HEK293T (cell line): ENCODE data around the gene TCOF1.

Source experiments
- CTCF ChIA-PET: fragments of 350-600 bp; formaldehyde crosslinking; extraction: SDS; loops from one replicate; lab custom pipeline; 2021; ENCODE audit warnings: antibody characterized with exemption, inconsistent platforms; lab: Yijun Ruan, JAX
- POLR2A ChIA-PET: fragments of 350-600 bp; formaldehyde crosslinking; extraction: SDS; loops from one replicate; lab custom pipeline; 2020; ENCODE audit warnings: antibody characterized with exemption, inconsistent platforms; lab: Yijun Ruan, JAX
- DNase-seq: peaks from one replicate; pipeline ENCODE4 v3.0.0; 2012; ENCODE audit warnings: mixed read lengths; ENCODE audit errors: extremely low spot score
- ARNT ChIP-seq: fragments of 450-650 bp; IDR thresholded peaks from 2 replicates; pipeline ENCODE4 v1.6.1; 2017; ENCODE audit warnings: mild to moderate bottlenecking
- BHLHE40 ChIP-seq: fragments of 450-650 bp; IDR thresholded peaks from 2 replicates; pipeline ENCODE4 v1.6.1; 2016; ENCODE audit warnings: mild to moderate bottlenecking, moderate library complexity, borderline replicate concordance
- CTBP1 ChIP-seq: fragments of 450-650 bp; IDR thresholded peaks from 2 replicates; pipeline ENCODE4 v1.6.1; 2016; ENCODE audit warnings: borderline replicate concordance
- ELF4 ChIP-seq: fragments of 450-650 bp; IDR thresholded peaks from 2 replicates; pipeline ENCODE4 v1.6.1; 2017; ENCODE audit warnings: antibody characterized with exemption
- FOXA1 ChIP-seq: fragments of 450-650 bp; IDR thresholded peaks from 2 replicates; pipeline ENCODE4 v1.6.1; 2016; ENCODE audit warnings: mild to moderate bottlenecking
- FOXK2 ChIP-seq: fragments of 450-650 bp; IDR thresholded peaks from 2 replicates; pipeline ENCODE4 v1.6.1; 2016; ENCODE audit warnings: mild to moderate bottlenecking
- FOXM1 ChIP-seq: fragments of 450-650 bp; IDR thresholded peaks from 2 replicates; pipeline ENCODE4 v1.6.1; 2017; ENCODE audit warnings: mild to moderate bottlenecking, borderline replicate concordance
- HDGF ChIP-seq: fragments of 450-650 bp; IDR thresholded peaks from 2 replicates; pipeline ENCODE4 v1.6.1; 2017; ENCODE audit warnings: antibody characterized with exemption, borderline replicate concordance
- L3MBTL2 ChIP-seq: fragments of 450-650 bp; conservative IDR thresholded peaks from 2 replicates; pipeline ENCODE4 v1.6.1; 2016; ENCODE audit warnings: mild to moderate bottlenecking
- LEF1 ChIP-seq: fragments of 450-650 bp; IDR thresholded peaks from 2 replicates; pipeline ENCODE4 v1.6.1; 2017; ENCODE audit warnings: mild to moderate bottlenecking, borderline replicate concordance
- NFRKB ChIP-seq: fragments of 450-650 bp; IDR thresholded peaks from 2 replicates; pipeline ENCODE4 v1.6.1; 2016; ENCODE audit warnings: mild to moderate bottlenecking, moderate library complexity
- PKNOX1 ChIP-seq: fragments of 450-650 bp; IDR thresholded peaks from 2 replicates; pipeline ENCODE4 v1.6.1; 2016
- SP1 ChIP-seq: fragments of 450-650 bp; IDR thresholded peaks from 2 replicates; pipeline ENCODE4 v1.6.1; 2017
- SUZ12 ChIP-seq: fragments of 450-650 bp; IDR thresholded peaks from 2 replicates; pipeline ENCODE4 v1.6.1; 2016; ENCODE audit warnings: mild to moderate bottlenecking
- TARDBP ChIP-seq: fragments of 450-650 bp; IDR thresholded peaks from 2 replicates; pipeline ENCODE4 v1.6.1; 2016
- ZNF384 ChIP-seq: fragments of 450-650 bp; IDR thresholded peaks from 2 replicates; pipeline ENCODE4 v1.6.1; 2016

The TCOF1 gene

GRCh38 chr5:150321211-150321610 is 36.3 kb upstream of the TCOF1 start:
- TF ChIP-seq SUZ12 (no peak), TARDBP (no peak)
- ChIA-PET POLR2A (interaction anchor here (1.0 kb wide), 1 partner anchor 41 kb away, joined by 4 read pairs; no protein-coding TSS in a partner anchor), CTCF (interaction anchor here (1.0 kb wide), 1 partner anchor 34 kb away, joined by 5 read pairs; no protein-coding TSS in a partner anchor)
- no peak for DNase-seq

GRCh38 chr5:150321784-150322183 is 35.7 kb upstream of the TCOF1 start:
- CTCF ChIA-PET, result interaction anchor here (0.7 kb wide), 1 partner anchor 15 kb away, joined by 5 read pairs; no protein-coding TSS in a partner anchor

GRCh38 chr5:150322202-150322601 is 35.3 kb upstream of the TCOF1 start:
- ChIA-PET POLR2A (no interaction called here), CTCF (interaction anchor here (0.7 kb wide), 1 partner anchor 15 kb away, joined by 5 read pairs; no protein-coding TSS in a partner anchor)
- DNase-seq, result no peak
- TF ChIP-seq LEF1 (no peak), FOXM1 (no peak), ARNT (no peak), L3MBTL2 (no peak), TARDBP (no peak), NFRKB (no peak), FOXK2 (no peak), BHLHE40 (no peak), SUZ12 (no peak), CTBP1 (no peak), ZNF384 (no peak), ELF4 (no peak), FOXA1 (no peak), HDGF (no peak), PKNOX1 (no peak)

More at GRCh38 chr5:150321784-150322183, 35.7 kb upstream of the TCOF1 start:
- POLR2A ChIA-PET, result no interaction called here
- TF ChIP-seq L3MBTL2 (no peak), PKNOX1 (no peak), BHLHE40 (no peak), NFRKB (no peak), FOXK2 (no peak), TARDBP (no peak), SUZ12 (no peak), CTBP1 (no peak), FOXM1 (no peak), ZNF384 (no peak), ARNT (no peak), LEF1 (no peak)
- DNase-seq, result no peak

GRCh38 chr5:150323092-150323491 is 34.4 kb upstream of the TCOF1 start:
- TF ChIP-seq SUZ12 (no peak), BHLHE40 (no peak), CTBP1 (no peak), SP1 (no peak), HDGF (no peak), FOXM1 (no peak), ELF4 (no peak), PKNOX1 (no peak), LEF1 (no peak), TARDBP (no peak), ZNF384 (no peak), FOXK2 (no peak), NFRKB (no peak), FOXA1 (no peak), L3MBTL2 (no peak), ARNT (no peak)
- ChIA-PET POLR2A (no interaction called here), CTCF (no interaction called here)
- no peak for DNase-seq

- TF ChIP-seq LEF1, result no peak
- no peak for TF ChIP-seq HDGF
- TF ChIP-seq CTBP1, result no peak
- TF ChIP-seq L3MBTL2, result no peak
- ChIA-PET CTCF (no interaction called here), POLR2A (no interaction called here)
- no peak for DNase-seq
Observed at GRCh38 chr5:150323819-150324218, 33.7 kb upstream of the TCOF1 start.

GRCh38 chr5:150325426-150325825 is 32.1 kb upstream of the TCOF1 start:
- no peak for DNase-seq
- CTCF ChIA-PET, result no interaction called here
- POLR2A ChIA-PET, result no interaction called here
- TF ChIP-seq HDGF (no peak), SUZ12 (no peak), PKNOX1 (no peak), ELF4 (no peak), SP1 (no peak), LEF1 (no peak), TARDBP (no peak), FOXK2 (no peak), L3MBTL2 (no peak), BHLHE40 (no peak)
